HG02798 (cell line): Measurements from ENCODE around the gene OTOGL.
A peak's percentile ranks its signal among the peaks of the same experiment; 100 is the strongest.

Experiments used
- ATAC-seq: cut with Tn5 transposase; IDR thresholded peaks from one replicate; pipeline ENCODE4 v1.9.1; 2021; ENCODE audit warnings: mild to moderate bottlenecking; ENCODE audit not compliant: unreplicated experiment, poor library complexity

The OTOGL gene, protein sequence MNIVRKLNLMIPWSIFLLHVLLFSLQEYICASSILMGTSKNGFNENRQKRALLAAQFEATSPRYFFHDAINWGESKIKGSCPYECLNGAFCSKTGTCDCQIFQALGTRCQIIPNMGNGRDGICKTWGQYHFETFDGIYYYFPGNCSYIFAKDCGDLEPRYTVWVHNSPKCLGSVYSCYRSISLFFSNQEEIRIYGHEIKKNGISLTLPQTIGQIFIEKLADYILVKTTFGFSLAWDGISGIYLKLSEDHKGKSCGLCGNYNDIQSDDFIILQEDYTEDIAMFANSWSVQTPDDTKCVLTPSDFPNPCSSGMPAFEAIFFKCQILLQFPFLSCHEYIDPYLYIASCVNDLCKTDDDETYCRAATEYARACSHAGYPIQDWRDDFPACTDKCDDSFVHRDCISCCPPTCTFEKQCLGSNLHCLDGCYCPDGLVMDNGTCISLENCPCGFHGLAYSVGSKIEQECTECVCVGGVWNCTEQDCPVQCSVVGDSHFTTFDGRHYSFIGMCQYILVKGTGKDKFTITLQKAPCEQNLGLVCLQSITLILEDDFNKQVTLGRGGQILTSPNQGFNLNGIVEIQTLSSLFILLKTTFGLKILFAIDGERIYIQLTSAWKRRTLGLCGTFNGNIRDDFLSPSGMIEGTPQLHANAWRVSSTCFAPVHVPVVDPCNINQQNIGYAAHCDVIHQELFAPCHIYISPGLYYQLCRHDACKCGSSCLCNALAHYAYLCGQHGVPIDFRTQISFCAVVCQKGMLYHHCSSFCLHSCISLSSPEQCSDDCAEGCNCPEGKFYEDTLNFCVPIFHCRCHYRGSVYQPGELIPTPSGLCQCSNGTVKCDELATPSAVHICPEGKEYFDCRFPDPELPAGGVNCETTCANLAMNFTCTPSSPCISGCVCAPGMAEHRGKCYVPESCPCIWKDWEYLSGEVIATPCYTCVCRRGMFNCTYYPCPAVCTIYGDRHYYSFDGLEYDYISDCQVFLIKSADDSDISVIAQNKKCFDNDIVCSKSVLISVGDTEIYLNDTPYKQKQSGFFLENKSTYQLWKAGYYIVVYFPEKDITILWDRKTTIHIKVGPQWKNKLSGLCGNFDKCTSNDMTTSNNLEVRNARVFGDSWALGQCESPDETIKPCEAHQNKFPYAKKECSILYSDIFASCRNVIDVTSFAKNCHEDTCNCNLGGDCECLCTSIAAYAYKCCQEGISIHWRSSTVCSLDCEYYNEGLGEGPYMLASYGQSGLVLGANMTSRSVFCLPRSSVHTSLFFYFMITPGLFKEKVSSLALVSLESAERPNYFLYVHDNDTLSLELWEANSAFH (N-terminal part only)

DNA sequence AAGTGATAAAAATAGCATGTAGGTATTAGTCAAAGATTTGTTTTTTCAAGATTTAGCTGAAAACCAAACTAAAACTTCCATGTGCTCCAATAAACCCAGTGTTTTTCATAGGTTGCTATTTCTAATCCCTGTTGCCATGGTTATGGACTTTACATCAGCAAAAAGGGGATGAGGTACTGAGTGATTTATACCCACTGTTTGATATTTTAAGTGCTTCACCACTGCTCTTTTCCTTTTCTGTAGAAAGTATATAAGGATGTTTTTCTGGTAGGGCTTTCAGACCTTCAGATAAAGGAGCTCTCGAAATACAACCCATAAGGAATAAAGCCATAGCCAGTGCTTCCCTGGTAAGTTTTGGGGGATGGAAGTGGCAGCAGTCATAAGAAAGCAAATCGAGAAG, at the start of gene OTOGL:
Gene OTOGL (plus strand): TSS at position 279 of the 400 bp plus-strand sequence. CDS start 109,895 bp downstream, outside the sequence.
- ATAC-seq, result no peak

DNA sequence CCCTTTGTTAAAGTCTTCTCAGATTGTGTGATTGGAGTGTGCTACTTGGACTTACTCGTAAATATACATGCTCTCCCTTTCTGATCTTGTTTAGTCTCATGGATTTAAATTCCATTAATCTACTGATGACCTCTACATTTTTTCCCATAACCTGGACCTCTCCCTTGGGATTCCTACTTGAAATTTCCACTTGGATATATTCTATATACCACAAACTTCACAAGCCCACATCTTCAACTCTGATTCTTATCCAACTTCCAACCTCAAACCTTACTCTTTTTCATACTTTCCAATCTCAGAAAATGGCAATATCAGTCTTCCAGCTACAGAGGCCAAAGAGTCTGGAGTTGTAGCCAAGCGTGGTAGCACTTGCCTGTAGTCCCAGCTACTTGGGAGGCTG, 49.1 kb upstream of the OTOGL start:
- no peak for ATAC-seq

DNA sequence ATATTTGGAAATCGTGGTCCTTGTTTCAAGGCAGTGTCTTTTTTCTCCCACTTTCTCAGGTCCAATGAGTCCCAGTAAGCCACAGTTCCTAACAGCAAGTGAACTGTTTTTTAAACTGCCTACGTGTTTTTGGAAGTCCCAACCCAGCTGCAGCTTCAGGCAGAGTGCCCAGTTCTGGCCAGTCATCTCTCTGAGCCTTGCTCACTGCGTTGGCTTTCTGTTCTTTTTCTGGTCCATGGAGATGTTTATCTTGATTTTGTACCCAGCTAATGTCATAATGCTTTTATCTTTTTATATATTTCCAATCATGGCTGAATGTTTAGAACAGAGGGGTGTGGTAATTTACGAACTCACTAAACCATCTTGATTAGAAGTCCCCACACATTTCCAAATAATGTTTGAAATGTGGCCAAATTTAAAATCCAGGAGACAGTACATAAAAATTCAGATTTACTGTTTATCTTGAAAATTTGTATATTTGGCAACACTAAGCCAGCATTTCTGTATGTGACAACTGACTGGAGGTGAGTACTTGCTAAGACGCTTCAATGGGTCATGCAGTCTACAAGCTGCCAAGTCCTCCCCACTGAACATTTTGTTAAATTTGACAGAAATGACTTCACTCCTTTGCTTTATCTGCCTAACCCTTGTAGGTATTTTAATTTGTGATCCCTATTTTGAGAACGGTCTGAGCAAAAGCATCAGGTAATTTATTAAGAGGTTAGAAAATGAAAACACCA, 46.1 kb upstream of the OTOGL start:
- ATAC-seq, result no peak

DNA sequence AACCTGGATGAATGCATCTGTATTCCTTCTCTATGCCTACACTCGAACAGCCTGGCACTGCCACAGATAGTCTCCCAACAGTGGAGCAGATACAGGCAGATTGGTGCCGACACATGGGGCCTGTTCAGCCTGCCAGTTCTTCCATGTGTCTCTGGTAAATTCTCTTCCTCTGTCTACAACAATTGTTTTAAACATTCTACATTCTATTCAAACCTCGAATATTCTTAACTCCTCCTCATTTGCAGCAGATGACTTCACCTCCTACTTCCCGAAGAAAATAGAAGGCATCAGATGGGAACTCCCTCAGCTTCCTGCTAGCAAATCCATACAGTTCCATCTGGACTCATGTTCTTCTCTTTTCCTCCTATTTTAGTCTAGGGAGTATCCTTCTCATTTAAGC, 43.1 kb upstream of the OTOGL start:
- ATAC-seq, result no peak

DNA sequence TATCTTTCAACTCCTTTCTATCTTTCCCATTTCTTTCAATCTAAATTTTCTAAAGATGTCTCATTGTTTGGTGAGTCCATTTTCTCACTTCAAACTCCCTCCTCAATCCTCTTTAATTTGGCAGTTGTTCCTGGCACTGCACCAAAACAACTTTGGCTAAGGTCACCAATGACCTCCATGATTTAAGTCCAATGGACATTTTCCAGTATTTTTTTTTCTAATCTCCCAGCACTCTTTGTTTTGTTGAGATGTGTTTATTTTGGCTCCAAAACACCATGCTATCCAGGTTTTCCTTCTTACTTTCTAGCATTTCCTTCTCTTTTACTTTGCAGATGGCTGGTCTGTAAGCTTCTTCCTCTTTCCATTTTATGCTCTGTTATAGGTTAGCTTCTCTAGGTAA, 42.5 kb upstream of the OTOGL start:
- ATAC-seq, result no peak

DNA sequence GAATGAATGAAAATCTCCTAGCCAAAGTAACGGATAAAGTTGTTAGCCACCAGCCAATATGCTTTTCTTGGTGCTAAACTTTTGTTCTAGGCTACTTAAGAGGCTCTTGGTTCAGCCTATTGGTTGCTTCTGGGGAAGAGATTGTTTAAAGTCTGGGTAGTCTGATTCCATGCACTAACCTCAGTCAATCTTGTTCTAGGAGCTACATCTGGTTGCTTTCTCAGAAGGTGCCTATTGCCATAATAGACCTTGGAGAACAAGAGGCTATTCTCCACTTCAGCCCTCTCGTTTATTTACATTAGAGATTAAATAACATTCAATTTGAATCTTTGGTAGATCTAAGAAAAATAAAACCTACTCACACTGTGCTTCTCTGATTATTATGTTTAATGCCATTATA, 40.8 kb upstream of the OTOGL start:
- no peak for ATAC-seq

DNA sequence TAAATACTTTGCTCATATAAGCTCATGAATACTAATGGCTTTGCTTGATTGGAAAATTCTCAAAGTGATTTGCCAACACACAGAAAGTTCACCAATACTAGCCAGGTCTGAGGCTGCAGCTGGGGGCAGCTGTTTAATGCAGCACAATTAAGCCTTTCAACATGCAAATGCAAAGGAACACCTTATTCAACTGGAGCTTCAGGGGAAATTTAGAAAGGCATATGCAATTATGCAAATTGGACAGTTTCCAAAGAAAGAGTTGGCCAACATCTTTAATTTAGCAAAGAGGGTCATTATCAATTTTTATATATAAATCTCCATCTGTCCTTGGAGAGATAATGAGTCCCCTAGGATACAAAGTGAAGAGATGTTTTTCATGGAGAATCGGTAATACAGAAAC, 40.2 kb upstream of the OTOGL start:
- no peak for ATAC-seq

DNA sequence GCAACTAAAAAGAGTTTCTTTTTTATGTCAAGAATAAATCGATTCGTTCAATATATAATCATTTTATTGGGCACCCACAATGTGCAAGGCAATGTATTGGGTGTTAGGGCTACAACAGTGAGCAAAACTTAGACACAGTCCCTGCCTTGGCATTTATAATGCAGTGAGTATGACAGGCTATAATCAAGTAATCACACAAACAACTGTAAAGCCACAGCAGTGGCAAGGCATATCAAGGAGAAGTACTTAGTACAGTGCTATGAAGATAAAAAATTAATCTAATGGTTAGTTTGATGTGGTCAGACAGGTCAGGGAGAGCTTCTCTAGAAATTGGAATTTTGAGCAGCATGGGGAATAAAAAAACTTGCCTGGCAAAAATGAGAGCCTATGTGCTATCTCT, 39.5 kb upstream of the OTOGL start:
- ATAC-seq, result no peak

DNA sequence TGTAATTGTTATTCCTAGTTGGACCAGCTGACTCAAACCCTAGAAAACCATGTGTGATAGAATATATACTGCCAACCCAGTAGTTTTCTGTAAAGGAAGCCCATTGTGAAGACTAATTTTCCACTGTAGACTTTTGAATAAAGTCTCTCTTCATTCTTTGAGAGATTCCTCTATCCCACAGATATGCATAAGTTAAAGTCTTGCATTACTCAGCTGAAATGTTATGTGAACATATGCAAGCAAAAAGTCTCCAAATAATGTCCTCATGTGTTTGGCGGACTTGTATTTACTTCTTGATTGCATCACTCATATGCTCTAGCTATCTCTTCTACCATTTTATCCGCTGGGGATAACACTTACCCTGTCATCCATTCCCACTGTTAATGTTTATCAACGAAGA, 35.1 kb upstream of the OTOGL start:
- no peak for ATAC-seq

DNA sequence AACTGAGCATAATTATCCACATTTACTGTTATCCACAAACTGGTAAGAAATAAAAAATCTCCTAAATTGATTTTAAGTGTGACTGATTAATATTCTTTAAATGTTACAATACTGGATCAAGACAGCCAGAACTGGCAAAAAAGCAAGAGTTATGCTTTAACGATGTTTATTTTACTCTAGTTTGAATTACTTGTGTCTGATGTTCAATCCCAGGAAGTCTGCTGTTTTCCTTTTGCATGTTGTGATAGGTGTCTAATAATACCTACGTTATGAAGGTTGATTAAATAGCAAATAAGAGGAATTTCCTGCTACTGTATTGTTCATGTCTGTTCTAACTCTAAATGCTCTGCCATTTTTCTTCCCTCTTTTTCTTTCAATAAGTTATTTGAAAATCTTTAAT, 34.4 kb upstream of the OTOGL start:
- no peak for ATAC-seq

DNA sequence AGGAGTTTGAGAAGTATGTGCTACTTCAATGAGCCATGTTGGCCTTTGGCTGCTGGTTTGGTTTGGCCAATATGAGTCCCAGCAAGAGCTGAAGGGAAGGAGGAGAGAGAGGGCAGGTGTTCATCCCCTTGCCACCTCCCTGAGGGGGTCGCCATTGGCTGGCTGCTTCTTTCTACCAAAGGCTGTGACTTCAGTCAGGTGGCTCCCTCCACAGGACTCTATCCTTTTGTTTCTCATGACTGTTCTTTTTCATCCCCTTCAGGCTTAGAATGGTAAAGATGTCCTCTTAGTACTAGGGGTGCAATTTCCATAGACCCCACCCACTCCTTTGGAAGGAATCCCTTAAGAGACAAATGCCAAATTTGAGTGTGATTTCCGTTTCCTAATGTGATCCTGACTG, 31.2 kb upstream of the OTOGL start:
- no peak for ATAC-seq

DNA sequence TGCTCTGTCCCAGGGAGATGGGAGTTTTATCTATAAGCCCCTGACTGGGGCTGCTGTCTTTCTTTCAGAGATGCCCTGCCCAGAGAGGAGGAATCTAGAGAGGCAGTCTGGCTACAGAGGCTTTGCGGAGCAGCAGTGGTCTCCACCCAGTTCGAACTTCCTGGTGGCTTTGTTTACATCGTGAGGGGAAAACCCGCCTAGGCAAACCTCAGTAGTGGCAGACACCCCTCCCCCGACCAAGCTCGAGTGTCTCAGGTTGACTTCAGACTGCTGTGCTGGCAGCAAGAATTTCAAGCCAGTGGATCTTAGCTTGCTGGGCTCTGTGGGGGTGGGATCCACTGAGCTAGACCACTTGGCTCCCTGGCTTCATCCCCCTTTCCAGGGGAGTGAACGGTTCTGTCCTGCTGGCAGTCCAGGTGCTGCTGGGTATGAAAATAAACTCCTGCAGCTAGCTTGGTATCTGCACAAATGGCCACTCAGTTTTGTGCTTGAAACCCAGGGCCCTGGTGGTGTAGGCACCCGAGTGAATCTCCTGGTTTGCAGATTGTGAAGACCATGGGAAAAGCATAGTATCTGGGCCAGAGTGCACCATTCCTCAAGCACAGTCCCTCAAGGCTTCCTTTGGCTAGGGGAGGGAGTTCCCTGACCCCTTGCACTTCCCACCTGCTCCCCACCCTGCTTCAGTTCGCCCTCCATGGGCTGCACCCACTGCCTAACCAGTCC, 15.3 kb upstream of the OTOGL start:
- ATAC-seq, result peak; percentile 86

DNA sequence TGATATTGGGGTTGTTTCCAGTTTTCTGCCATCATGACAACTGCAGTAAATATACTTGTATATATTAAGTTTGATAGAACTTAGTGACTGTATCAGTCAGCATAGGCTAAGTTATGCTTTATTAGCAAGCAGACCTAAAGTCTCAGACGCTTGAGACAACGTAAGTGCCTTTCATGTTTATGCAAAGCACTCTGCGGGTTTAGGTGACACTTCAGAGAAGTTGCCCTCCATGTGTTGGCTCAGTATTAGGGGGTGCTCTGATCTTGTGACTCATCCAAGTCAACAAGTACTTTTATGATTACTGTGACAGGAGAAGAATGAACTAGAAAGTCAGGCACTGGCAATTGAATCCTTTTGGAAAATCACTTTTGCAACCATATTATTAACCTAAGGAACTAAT, 13.3 kb upstream of the OTOGL start:
- ATAC-seq, result no peak

DNA sequence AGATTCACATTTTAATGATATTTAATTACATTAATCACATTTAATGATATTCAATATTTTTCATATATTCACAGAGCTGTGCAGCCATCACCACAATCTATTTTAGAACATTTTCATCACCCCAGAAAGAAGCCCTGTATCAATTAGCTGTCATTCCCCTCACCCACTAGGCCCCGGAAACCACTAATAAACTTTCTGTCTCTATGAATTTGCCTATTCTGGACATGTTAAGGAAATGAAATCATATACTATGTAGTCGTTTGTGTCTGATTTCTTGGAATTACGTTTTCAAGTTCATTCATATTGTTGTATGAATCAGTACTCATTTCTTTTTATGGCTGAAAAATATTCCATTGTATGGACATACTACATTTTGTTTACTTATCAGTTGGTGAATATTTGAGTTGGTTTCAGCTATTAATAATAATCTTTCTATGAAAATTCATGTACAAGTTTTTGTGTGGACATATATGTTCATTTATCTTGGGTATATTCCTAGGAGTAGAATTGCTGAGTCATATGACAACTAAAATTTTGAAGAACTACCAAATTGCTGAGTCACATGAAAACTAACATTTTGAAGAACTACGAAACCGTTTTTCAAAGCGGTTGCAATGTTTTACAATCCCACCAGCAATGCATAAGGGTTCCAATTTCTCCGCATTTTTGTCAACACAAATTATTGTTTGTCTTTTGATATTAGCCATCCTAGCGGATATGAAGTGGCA, 11.7 kb upstream of the OTOGL start:
- ATAC-seq, result no peak

DNA sequence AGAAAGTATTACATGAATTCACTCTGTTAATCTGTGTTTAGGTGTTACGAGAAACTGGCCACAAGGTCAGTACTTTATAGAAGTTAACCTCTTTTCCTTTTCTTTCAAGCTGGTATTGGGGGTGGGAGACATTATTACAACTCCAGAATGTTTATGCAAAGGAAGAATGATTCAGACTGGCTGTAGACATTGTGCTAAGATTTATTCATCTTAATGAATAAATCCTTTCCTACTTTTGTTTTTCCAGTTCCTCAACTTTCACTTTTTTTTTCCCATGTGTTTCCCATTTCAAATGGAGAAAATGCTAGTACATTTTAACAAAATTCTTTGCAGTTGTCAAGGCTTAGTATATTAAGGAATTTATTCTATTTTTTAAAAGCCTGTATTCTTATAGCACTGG, 1.3 kb downstream of the OTOGL start:
- ATAC-seq, result no peak

DNA sequence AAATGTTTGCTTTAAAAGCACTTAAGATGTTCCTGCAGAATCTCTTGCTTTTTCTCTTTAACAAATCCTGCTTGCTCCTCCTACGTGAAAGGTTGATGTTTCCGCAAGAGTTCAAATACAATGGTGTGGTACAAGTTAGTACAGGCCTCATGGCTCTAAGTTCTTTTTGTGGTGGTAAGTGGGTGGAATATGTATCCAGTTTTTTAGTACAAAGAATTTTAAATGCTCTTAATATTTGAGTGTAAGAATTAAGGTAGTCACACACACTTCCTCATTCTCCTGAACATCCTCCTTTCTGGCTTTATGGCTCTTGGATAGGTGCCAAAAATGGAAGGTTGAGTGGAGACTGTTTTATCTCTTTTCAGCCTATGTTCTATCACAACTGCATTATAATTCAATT, 1.8 kb downstream of the OTOGL start:
- ATAC-seq, result no peak

DNA sequence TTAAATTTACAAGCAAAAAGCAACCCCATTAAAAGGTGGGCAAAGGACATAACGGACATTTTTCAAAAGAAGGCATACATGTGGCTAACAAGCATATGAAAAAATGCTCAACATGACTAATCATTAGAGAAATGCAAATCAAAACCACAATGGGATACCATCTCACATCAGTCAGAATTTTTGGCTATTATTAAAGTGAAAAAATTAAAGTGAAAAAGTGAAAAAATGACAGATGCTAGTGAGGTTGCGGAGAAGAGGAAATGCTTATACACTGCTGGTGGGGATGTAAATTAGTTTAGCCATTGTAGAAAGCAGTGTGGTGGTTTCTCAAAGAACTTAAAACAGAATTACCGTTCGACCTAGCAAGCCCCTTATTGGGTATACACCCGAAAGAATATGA, 7.9 kb downstream of the OTOGL start:
- peak; percentile 34 for ATAC-seq

DNA sequence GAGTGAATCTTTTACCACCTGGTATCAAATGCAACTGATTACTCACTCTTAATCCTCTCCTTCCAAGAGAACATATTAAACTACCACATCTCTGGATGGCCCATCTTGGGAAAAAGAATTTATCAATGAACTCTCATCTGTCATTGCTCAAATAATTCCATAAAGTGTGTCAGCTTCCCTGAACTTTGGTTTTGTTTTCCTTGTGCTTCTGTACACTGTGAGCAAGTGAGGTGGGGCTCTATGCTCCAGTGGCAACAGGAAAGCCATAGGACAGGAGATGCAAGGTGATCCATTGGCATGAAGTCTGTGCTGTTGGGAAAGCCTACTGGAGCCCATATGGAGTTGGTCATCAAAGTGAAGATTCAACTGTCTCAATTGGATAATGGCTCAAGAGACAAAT, 17.4 kb downstream of the OTOGL start:
- ATAC-seq, result no peak
